ENCODE measurements around the gene LPP.

Gene LPP

GRCh38 chr3:188801393-188801792, 647.4 kb downstream of the LPP start:
- no peak overlapping the region for H3K4me3 Mint-ChIP-seq
- H3K9me3 Mint-ChIP-seq: peaks cover 3% of the 10 kb centered on the region
- H3K27me3 Mint-ChIP-seq: no peaks in the 10 kb centered on the region
- no peak overlapping the region for H3K27ac Mint-ChIP-seq
- no peak for DNase-seq
- H3K4me1 Mint-ChIP-seq (ENCODE audit: low read depth): peaks cover 3% of the 10 kb centered on the region
- H3K36me3 Mint-ChIP-seq (ENCODE audit: low read depth): no peaks in the 10 kb centered on the region

GRCh38 chr3:188802645-188803044, 648.7 kb downstream of the LPP start:
- H3K27ac Mint-ChIP-seq: no peak overlapping the region
- peaks cover 12% of the 10 kb centered on the region for H3K9me3 Mint-ChIP-seq
- H3K4me1 Mint-ChIP-seq (ENCODE audit: low read depth): no peaks in the 10 kb centered on the region
- no peak overlapping the region for H3K4me3 Mint-ChIP-seq
- H3K27me3 Mint-ChIP-seq: no peaks in the 10 kb centered on the region
- no peak for DNase-seq
- H3K36me3 Mint-ChIP-seq (ENCODE audit: low read depth): peaks cover 8% of the 10 kb centered on the region

GRCh38 chr3:188807006-188807405, 653.0 kb downstream of the LPP start:
- Mint-ChIP-seq H3K27ac (no peak overlapping the region), H3K9me3 (peaks cover 26% of the 10 kb centered on the region), H3K36me3 (ENCODE audit: low read depth) (peaks cover 16% of the 10 kb centered on the region), H3K4me3 (no peak overlapping the region), H3K27me3 (no peaks in the 10 kb centered on the region), H3K4me1 (ENCODE audit: low read depth) (no peaks in the 10 kb centered on the region)
- no peak for DNase-seq

GRCh38 chr3:188812198-188812597, 658.2 kb downstream of the LPP start:
- H3K9me3 Mint-ChIP-seq: peaks cover 19% of the 10 kb centered on the region
- H3K4me1 Mint-ChIP-seq (ENCODE audit: low read depth): no peaks in the 10 kb centered on the region
- no peak overlapping the region for H3K27ac Mint-ChIP-seq
- H3K27me3 Mint-ChIP-seq: no peaks in the 10 kb centered on the region
- H3K4me3 Mint-ChIP-seq: no peak overlapping the region
- H3K36me3 Mint-ChIP-seq (ENCODE audit: low read depth): peaks cover 13% of the 10 kb centered on the region
- DNase-seq: no peak

GRCh38 chr3:188814581-188814980, 660.6 kb downstream of the LPP start:
- peaks cover 1% of the 10 kb centered on the region for H3K4me1 Mint-ChIP-seq (ENCODE audit: low read depth)
- H3K27ac Mint-ChIP-seq: no peak overlapping the region
- no peaks in the 10 kb centered on the region for H3K27me3 Mint-ChIP-seq
- no peaks in the 10 kb centered on the region for H3K36me3 Mint-ChIP-seq (ENCODE audit: low read depth)
- no peak for DNase-seq
- no peak overlapping the region for H3K4me3 Mint-ChIP-seq
- H3K9me3 Mint-ChIP-seq: no peaks in the 10 kb centered on the region

- Mint-ChIP-seq H3K27ac (no peak overlapping the region), H3K4me3 (no peak overlapping the region), H3K36me3 (ENCODE audit: low read depth) (no peaks in the 10 kb centered on the region), H3K9me3 (no peaks in the 10 kb centered on the region), H3K27me3 (no peaks in the 10 kb centered on the region), H3K4me1 (ENCODE audit: low read depth) (peaks cover 1% of the 10 kb centered on the region)
- DNase-seq: no peak
Measured at GRCh38 chr3:188817103-188817934, 663.4 kb downstream of the LPP start.

GRCh38 chr3:188817935-188818269, 663.9 kb downstream of the LPP start:
- Mint-ChIP-seq H3K4me1 (ENCODE audit: low read depth) (peaks cover 1% of the 10 kb centered on the region), H3K9me3 (no peaks in the 10 kb centered on the region), H3K36me3 (ENCODE audit: low read depth) (no peaks in the 10 kb centered on the region), H3K4me3 (no peak overlapping the region), H3K27me3 (no peaks in the 10 kb centered on the region), H3K27ac (no peak overlapping the region)
- DNase-seq: no peak

GRCh38 chr3:188818282-188818681, 664.3 kb downstream of the LPP start:
- H3K9me3 Mint-ChIP-seq: no peaks in the 10 kb centered on the region
- no peak overlapping the region for H3K4me3 Mint-ChIP-seq
- no peak overlapping the region for H3K27ac Mint-ChIP-seq
- no peaks in the 10 kb centered on the region for H3K27me3 Mint-ChIP-seq
- no peaks in the 10 kb centered on the region for H3K36me3 Mint-ChIP-seq (ENCODE audit: low read depth)
- no peak for DNase-seq
- H3K4me1 Mint-ChIP-seq (ENCODE audit: low read depth): peaks cover 1% of the 10 kb centered on the region

- H3K36me3 Mint-ChIP-seq (ENCODE audit: low read depth): no peaks in the 10 kb centered on the region
- H3K4me1 Mint-ChIP-seq (ENCODE audit: low read depth): peaks cover 1% of the 10 kb centered on the region
- H3K4me3 Mint-ChIP-seq: no peak overlapping the region
- H3K27ac Mint-ChIP-seq: no peak overlapping the region
- H3K9me3 Mint-ChIP-seq: no peaks in the 10 kb centered on the region
- no peak for DNase-seq
- H3K27me3 Mint-ChIP-seq: no peaks in the 10 kb centered on the region
Measured at GRCh38 chr3:188819939-188820338, 666.0 kb downstream of the LPP start.

- no peaks in the 10 kb centered on the region for H3K36me3 Mint-ChIP-seq (ENCODE audit: low read depth)
- H3K27ac Mint-ChIP-seq: no peak overlapping the region
- DNase-seq: no peak
- no peaks in the 10 kb centered on the region for H3K27me3 Mint-ChIP-seq
- peaks cover 17% of the 10 kb centered on the region for H3K4me1 Mint-ChIP-seq (ENCODE audit: low read depth)
- H3K4me3 Mint-ChIP-seq: no peak overlapping the region
- H3K9me3 Mint-ChIP-seq: no peaks in the 10 kb centered on the region
Measured at GRCh38 chr3:188822004-188822403, 668.0 kb downstream of the LPP start.

- no peak for DNase-seq
- no peak overlapping the region for H3K27ac Mint-ChIP-seq
- H3K9me3 Mint-ChIP-seq: no peaks in the 10 kb centered on the region
Measured at GRCh38 chr3:188822411-188822810, 668.5 kb downstream of the LPP start.

GRCh38 chr3:188824566-188824965, 670.6 kb downstream of the LPP start:
- no peak overlapping the region for H3K4me3 Mint-ChIP-seq
- H3K36me3 Mint-ChIP-seq (ENCODE audit: low read depth): no peaks in the 10 kb centered on the region
- H3K27me3 Mint-ChIP-seq: no peaks in the 10 kb centered on the region
- H3K27ac Mint-ChIP-seq: no peak overlapping the region
- DNase-seq: no peak
- H3K9me3 Mint-ChIP-seq: no peaks in the 10 kb centered on the region
- H3K4me1 Mint-ChIP-seq (ENCODE audit: low read depth): peaks cover 21% of the 10 kb centered on the region

More at GRCh38 chr3:188822411-188822810, 668.5 kb downstream of the LPP start:
- H3K36me3 Mint-ChIP-seq (ENCODE audit: low read depth): no peaks in the 10 kb centered on the region
- H3K4me1 Mint-ChIP-seq (ENCODE audit: low read depth): peaks cover 21% of the 10 kb centered on the region
- no peak overlapping the region for H3K4me3 Mint-ChIP-seq
- H3K27me3 Mint-ChIP-seq: no peaks in the 10 kb centered on the region

GRCh38 chr3:188825901-188826300, 671.9 kb downstream of the LPP start:
- Mint-ChIP-seq H3K27me3 (no peaks in the 10 kb centered on the region), H3K36me3 (ENCODE audit: low read depth) (no peaks in the 10 kb centered on the region), H3K27ac (no peak overlapping the region), H3K4me1 (ENCODE audit: low read depth) (peaks cover 21% of the 10 kb centered on the region), H3K4me3 (no peak overlapping the region), H3K9me3 (no peaks in the 10 kb centered on the region)
- no peak for DNase-seq

- no peaks in the 10 kb centered on the region for H3K27me3 Mint-ChIP-seq
- H3K36me3 Mint-ChIP-seq (ENCODE audit: low read depth): no peaks in the 10 kb centered on the region
- peaks cover 21% of the 10 kb centered on the region for H3K4me1 Mint-ChIP-seq (ENCODE audit: low read depth)
- DNase-seq: no peak
- H3K27ac Mint-ChIP-seq: peak overlapping the region; percentile 24
- no peaks in the 10 kb centered on the region for H3K9me3 Mint-ChIP-seq
- no peak overlapping the region for H3K4me3 Mint-ChIP-seq
Measured at GRCh38 chr3:188826574-188826973, 672.6 kb downstream of the LPP start.

GRCh38 chr3:188827103-188827502, 673.1 kb downstream of the LPP start:
- H3K4me1 Mint-ChIP-seq (ENCODE audit: low read depth): peaks cover 21% of the 10 kb centered on the region
- H3K27ac Mint-ChIP-seq: peak overlapping the region; percentile 24
- H3K9me3 Mint-ChIP-seq: no peaks in the 10 kb centered on the region
- no peak overlapping the region for H3K4me3 Mint-ChIP-seq
- no peak for DNase-seq
- H3K36me3 Mint-ChIP-seq (ENCODE audit: low read depth): no peaks in the 10 kb centered on the region
- no peaks in the 10 kb centered on the region for H3K27me3 Mint-ChIP-seq

GRCh38 chr3:188827576-188827975, 673.6 kb downstream of the LPP start:
- peak overlapping the region; percentile 16 for H3K27ac Mint-ChIP-seq
- no peak overlapping the region for H3K4me3 Mint-ChIP-seq
- H3K36me3 Mint-ChIP-seq (ENCODE audit: low read depth): no peaks in the 10 kb centered on the region
- no peaks in the 10 kb centered on the region for H3K9me3 Mint-ChIP-seq
- H3K27me3 Mint-ChIP-seq: no peaks in the 10 kb centered on the region
- H3K4me1 Mint-ChIP-seq (ENCODE audit: low read depth): peaks cover 21% of the 10 kb centered on the region
- DNase-seq: no peak

Measured in activated T-cell treated with anti-CD3 and anti-CD28 coated beads, Interleukin-2, amount 50 U/mL, for 24 hours (primary cell).